GM12865 (cell line): ENCODE results near the gene CNTLN.
"Not testable (repeated sequence)": the region's sequence is repeated elsewhere in the genome, so short reads cannot be mapped to it uniquely, and the experiment has no call there.

Source experiments
- DNase-seq: peaks from one replicate; pipeline ENCODE4 v3.0.0; 2010; ENCODE audit warnings: low read depth
- H3K4me3 ChIP-seq: 2 replicates; pipeline ENCODE4 v1.5.1; 2011; ENCODE audit warnings: mild to moderate bottlenecking, low read depth, low read length, control low read depth
- CTCF ChIP-seq: IDR thresholded peaks from 2 replicates; pipeline ENCODE4 v1.5.1; 2011; ENCODE audit warnings: low read length, control low read depth, low read depth, inconsistent platforms; ENCODE audit not compliant: insufficient read depth; ENCODE audit errors: missing control alignments

Gene CNTLN

GRCh38 chr9:17246770-17247169 is 111.9 kb downstream of the CNTLN start:
- H3K4me3 ChIP-seq, result no peak overlapping the region
- TF ChIP-seq CTCF, result no peak
- DNase-seq, result no peak

GRCh38 chr9:17251100-17251499 is 116.3 kb downstream of the CNTLN start:
- no peak overlapping the region for H3K4me3 ChIP-seq
- no peak for TF ChIP-seq CTCF
- DNase-seq, result no peak

DNA sequence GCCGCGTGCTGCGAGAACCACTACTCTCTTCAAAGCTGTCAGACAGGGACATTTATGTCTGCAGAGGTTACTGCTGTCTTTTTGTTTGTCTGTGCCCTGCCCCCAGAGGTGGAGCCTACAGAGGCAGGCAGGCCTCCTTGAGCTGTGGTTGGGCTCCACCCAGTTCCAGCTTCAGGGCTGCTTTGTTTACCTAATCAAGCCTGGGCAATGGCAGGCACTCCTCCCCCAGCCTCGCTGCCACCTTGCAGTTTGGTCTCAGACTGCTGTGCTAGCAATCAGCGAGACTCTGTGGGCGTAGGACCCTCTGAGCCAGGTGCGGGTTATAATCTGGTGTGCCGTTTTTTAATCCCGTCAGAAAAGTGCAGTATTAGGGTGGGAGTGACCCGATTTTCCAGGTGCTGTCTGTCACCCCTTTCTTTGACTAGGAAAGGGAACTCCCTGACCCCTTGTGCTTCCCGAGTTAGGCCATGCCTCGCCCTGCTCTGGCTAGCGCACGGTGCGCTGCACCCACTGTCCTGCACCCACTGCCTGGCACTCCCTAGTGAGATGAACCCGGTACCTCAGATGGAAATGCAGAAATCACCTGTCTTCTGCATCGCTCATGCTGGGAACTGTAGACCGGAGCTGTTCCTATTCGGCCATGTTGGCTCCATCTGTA is 133.8 kb downstream of the CNTLN start:
- H3K4me3 ChIP-seq, DNase-seq: not testable (repeated sequence)

GRCh38 chr9:17269799-17270198 is 135.0 kb downstream of the CNTLN start:
- H3K4me3 ChIP-seq, result no peak overlapping the region
- DNase-seq, result no peak
- no peak for TF ChIP-seq CTCF

DNA sequence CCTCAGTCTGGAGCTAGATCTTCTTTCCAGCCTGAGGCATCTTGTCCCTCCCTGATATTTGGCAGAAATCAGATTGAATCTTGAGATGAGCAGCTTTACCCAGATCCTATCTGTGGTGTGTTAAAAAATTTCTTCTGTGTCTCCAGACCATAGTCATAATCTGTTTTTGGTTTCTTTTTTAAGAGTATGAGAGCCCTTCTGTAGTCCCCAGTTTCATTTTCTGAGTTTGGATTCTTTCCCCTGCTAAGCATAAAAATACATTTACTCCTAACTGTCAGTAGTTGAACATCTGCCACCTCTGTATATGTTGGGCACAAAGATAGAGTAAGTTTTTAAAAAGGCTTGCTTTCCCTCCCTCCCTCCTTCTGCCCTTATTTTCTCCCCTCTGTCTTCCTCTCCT is 137.7 kb downstream of the CNTLN start:
- peak; percentile 16 for DNase-seq
- H3K4me3 ChIP-seq, result no peak overlapping the region
- TF ChIP-seq CTCF, result no peak

- no peak overlapping the region for H3K4me3 ChIP-seq
- DNase-seq, result no peak
- no peak for TF ChIP-seq CTCF
Measured at GRCh38 chr9:17280350-17281012, 145.6 kb downstream of the CNTLN start.

DNA sequence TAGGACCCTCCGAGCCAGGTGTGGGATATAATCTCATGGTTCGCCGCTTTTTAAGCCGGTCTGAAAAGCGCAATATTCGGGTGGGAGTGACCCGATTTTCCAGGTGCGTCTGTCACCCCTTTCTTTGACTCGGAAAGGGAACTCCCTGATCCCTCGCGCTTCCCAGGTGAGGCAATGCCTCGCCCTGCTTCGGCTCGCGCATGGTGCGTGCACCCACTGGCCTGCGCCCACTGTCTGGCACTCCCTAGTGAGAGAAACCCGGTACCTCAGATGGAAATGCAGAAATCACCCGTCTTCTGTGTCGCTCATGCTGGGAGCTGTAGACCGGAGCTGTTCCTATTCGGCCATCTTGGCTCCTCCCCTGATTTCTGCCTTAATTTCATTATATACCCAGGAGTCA is 155.8 kb downstream of the CNTLN start:
- DNase-seq, H3K4me3 ChIP-seq: not testable (repeated sequence)

- no peak for TF ChIP-seq CTCF
- H3K4me3 ChIP-seq, result no peak overlapping the region
- DNase-seq, result no peak
Measured at GRCh38 chr9:17291766-17292165, 156.9 kb downstream of the CNTLN start.
